Large intestine (tissue), 3 donors: Measurements from ENCODE around the gene MAP2K2. TPM values are rescaled to one million over a fixed set of nuclear protein-coding genes. Genes with fewer than 3 reads are reported as not detected.

ENCODE experiments used
- DNase-seq, 2 donors: peaks; one replicate each; pipeline versions ENCODE4 v3.0.0 to v3.0.0-alpha.2; 2013
- H3K27ac ChIP-seq: one replicate; pipeline ENCODE4 v1.5.1; 2013; ENCODE audit warnings: low read length
- H3K27me3 ChIP-seq: 2 replicates; pipeline ENCODE4 v1.6.1; 2013; ENCODE audit warnings: low read length; ENCODE audit not compliant: control insufficient read depth, insufficient read depth
- H3K36me3 ChIP-seq: 2 replicates; pipeline ENCODE4 v1.6.1; 2013; ENCODE audit warnings: low read length; ENCODE audit not compliant: control insufficient read depth, insufficient read depth
- H3K4me1 ChIP-seq: one replicate; pipeline ENCODE4 v1.6.1; 2013; ENCODE audit warnings: low read length; ENCODE audit not compliant: control insufficient read depth, insufficient read depth
- H3K4me3 ChIP-seq: one replicate; pipeline ENCODE4 v1.5.1; 2013; ENCODE audit warnings: low read length
- H3K9me3 ChIP-seq: one replicate; pipeline ENCODE4 v1.6.1; 2013; ENCODE audit warnings: mild to moderate bottlenecking, low read depth, low read length, moderate library complexity; ENCODE audit not compliant: control insufficient read depth
- WGBS: methylation state at CpG from one replicate; pipeline ENCODE4 v1.1.5; 2013; ENCODE audit warnings: low lambda C conversion rate; ENCODE audit not compliant: insufficient coverage; 5-methylcytosine and 5-hydroxymethylcytosine counted together
- polyA plus RNA-seq: library from polyadenylated mRNA; unstranded; fragments of 120-200 nt; gene quantifications from one replicate; pipeline ENCODE4 v1.2.1, GENCODE V29; 2013

Gene MAP2K2
- polyA plus RNA-seq, 1 donor = 188 TPM

DNA sequence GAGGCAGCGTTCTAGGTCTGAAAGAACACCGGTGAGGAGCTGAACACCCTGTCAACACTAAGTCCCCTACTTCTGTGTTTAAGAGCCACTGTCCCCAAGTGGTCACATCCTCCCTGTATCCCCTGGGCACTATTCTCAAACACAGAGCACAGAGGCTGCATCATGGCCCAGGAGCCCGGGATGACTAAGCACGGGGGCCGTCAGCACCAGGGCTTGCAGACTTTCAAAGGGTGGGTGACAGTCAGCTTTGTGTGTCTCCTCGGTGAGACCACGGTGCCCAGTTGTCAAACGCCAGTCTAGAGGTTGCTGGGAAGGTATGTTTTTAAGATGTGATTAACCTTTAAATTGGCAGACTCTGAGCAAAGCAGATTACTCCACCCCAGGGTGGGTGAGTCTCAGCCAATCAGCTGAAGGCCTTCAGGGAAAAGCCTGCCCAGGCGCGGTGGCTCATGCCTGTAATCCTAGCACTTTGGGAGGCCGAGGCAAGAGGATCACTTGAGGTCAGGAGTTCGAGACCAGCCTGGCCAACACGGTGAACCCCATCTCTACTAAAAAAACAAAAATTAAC lies 8.0 kb downstream of the MAP2K2 start:
- no peak for DNase-seq
- H3K27ac ChIP-seq = no peak overlapping the region
- no peaks in the 10 kb centered on the region for H3K4me1 ChIP-seq
- no peaks in the 10 kb centered on the region for H3K27me3 ChIP-seq
- H3K4me3 ChIP-seq = no peak overlapping the region
- no CpG with 5 or more reads among the region's 13 CpGs for WGBS
- peaks cover 75% of the 10 kb centered on the region for H3K36me3 ChIP-seq
- H3K9me3 ChIP-seq = no peaks in the 10 kb centered on the region

DNA sequence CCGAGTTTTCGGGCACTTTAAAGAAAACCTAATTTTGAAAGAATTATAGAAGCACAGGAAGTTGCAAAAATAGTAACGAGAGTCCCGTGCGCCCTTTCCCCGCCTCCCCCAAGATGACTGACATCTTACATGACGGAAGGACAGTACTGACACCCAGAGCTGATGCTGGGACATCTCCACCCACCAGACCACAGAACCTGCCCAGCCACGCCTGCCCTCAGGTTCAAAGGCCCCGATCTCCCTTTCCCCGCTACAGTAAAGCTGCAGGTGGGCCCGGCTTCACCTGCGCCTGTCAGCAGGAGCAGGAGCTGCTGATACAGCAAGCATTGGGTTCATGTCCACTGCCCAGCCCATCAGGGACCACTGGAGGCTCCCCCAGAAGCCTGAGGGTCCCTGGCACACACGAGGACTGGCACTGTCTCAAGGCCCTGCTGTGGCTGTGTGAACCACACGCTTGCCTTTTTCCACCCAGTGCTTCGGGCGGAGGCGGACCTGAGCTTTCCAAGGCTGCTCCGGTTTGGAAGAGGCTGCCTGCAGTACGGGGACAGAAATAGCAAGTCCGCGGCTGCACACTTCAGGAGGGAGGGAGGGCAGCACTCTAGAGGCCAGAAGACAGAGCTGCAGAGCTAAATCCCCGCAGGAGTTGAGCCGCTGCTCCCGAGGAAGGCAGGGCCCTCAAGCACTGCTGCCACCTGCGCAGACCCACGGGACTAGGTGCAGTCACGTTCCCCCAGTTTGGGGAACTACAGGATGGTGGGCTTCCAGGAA lies 8.7 kb downstream of the MAP2K2 start:
- Histone ChIP-seq H3K27me3 (no peaks in the 10 kb centered on the region), H3K4me3 (no peak overlapping the region), H3K36me3 (peaks cover 77% of the 10 kb centered on the region), H3K27ac (no peak overlapping the region), H3K9me3 (no peaks in the 10 kb centered on the region), H3K4me1 (no peaks in the 10 kb centered on the region)
- DNase-seq = no peak
- WGBS = no CpG with 5 or more reads among the region's 27 CpGs

- no peak overlapping the region for H3K27ac ChIP-seq
- no peak overlapping the region for H3K4me3 ChIP-seq
- H3K4me1 ChIP-seq = no peaks in the 10 kb centered on the region
- no peaks in the 10 kb centered on the region for H3K27me3 ChIP-seq
- H3K9me3 ChIP-seq = no peaks in the 10 kb centered on the region
- no CpG with 5 or more reads among the region's 19 CpGs for WGBS
- no peak for DNase-seq
- H3K36me3 ChIP-seq = peaks cover 81% of the 10 kb centered on the region
These were observed 9.7 kb downstream of the MAP2K2 start for GRCh38 chr19:4114181-4114580.

- H3K4me1 ChIP-seq = no peaks in the 10 kb centered on the region
- H3K36me3 ChIP-seq = peaks cover 85% of the 10 kb centered on the region
- no peak overlapping the region for H3K27ac ChIP-seq
- no peak for DNase-seq
- WGBS = no CpG with 5 or more reads among the region's 22 CpGs
- H3K27me3 ChIP-seq = no peaks in the 10 kb centered on the region
- no peaks in the 10 kb centered on the region for H3K9me3 ChIP-seq
- H3K4me3 ChIP-seq = no peak overlapping the region
These were observed 10.4 kb downstream of the MAP2K2 start for GRCh38 chr19:4113398-4114088.

DNA sequence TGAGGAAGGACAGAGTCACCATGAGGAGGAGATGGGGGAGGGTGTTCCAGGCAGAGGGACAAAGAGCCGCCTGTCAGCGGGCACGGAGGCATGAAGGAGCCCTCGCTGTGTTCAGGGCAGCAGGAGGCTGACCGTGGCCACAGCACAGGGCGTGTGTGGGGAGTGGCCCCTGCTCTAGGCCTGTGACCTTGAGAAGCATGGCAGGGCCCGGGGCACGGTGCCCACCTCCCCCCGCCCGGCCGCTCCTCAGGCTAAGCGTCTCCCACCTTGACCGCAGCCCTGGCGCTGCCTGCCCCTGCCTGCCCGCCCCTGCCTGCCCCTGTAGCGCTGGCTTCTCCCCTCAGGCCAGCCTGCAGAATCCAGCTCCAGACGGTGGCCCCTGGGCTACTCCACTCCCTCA lies 11.6 kb downstream of the MAP2K2 start:
- no peak for DNase-seq

GRCh38 chr19:4109626-4109945 lies 14.3 kb downstream of the MAP2K2 start:
- H3K9me3 ChIP-seq = no peaks in the 10 kb centered on the region
- no peak overlapping the region for H3K4me3 ChIP-seq
- H3K27ac ChIP-seq = no peak overlapping the region
- peaks cover 83% of the 10 kb centered on the region for H3K36me3 ChIP-seq
- H3K27me3 ChIP-seq = no peaks in the 10 kb centered on the region
- no peak for DNase-seq
- H3K4me1 ChIP-seq = no peaks in the 10 kb centered on the region
- WGBS = no CpG with 5 or more reads among the region's 6 CpGs

More for the DNA sequence above, 11.6 kb downstream of the MAP2K2 start:
- H3K9me3 ChIP-seq = no peaks in the 10 kb centered on the region
- H3K4me1 ChIP-seq = no peaks in the 10 kb centered on the region
- peaks cover 90% of the 10 kb centered on the region for H3K36me3 ChIP-seq
- H3K27ac ChIP-seq = no peak overlapping the region
- no peak overlapping the region for H3K4me3 ChIP-seq
- H3K27me3 ChIP-seq = no peaks in the 10 kb centered on the region
- WGBS = no CpG with 5 or more reads among the region's 17 CpGs

- no peaks in the 10 kb centered on the region for H3K27me3 ChIP-seq
- no peak for DNase-seq
- no peaks in the 10 kb centered on the region for H3K4me1 ChIP-seq
- no peaks in the 10 kb centered on the region for H3K9me3 ChIP-seq
- no CpG with 5 or more reads among the region's 35 CpGs for WGBS
- no peak overlapping the region for H3K27ac ChIP-seq
- peaks cover 79% of the 10 kb centered on the region for H3K36me3 ChIP-seq
- no peak overlapping the region for H3K4me3 ChIP-seq
These were observed 14.9 kb downstream of the MAP2K2 start for GRCh38 chr19:4108767-4109625.

- Histone ChIP-seq H3K27ac (no peak overlapping the region), H3K4me3 (no peak overlapping the region), H3K36me3 (peaks cover 79% of the 10 kb centered on the region), H3K4me1 (no peaks in the 10 kb centered on the region), H3K27me3 (no peaks in the 10 kb centered on the region), H3K9me3 (no peaks in the 10 kb centered on the region)
- DNase-seq = no peak
- no CpG with 5 or more reads among the region's 9 CpGs for WGBS
These were observed 20.9 kb downstream of the MAP2K2 start for GRCh38 chr19:4103080-4103433.

GRCh38 chr19:4102339-4103079 lies 21.4 kb downstream of the MAP2K2 start:
- Histone ChIP-seq H3K27ac (no peak overlapping the region), H3K36me3 (peaks cover 79% of the 10 kb centered on the region), H3K27me3 (no peaks in the 10 kb centered on the region), H3K9me3 (no peaks in the 10 kb centered on the region), H3K4me1 (no peaks in the 10 kb centered on the region), H3K4me3 (no peak overlapping the region)
- no peak for DNase-seq
- WGBS = no CpG with 5 or more reads among the region's 53 CpGs

GRCh38 chr19:4101496-4101770 lies 22.5 kb downstream of the MAP2K2 start:
- WGBS = no CpG with 5 or more reads among the region's 10 CpGs
- Histone ChIP-seq H3K9me3 (no peaks in the 10 kb centered on the region), H3K4me3 (no peak overlapping the region), H3K4me1 (no peaks in the 10 kb centered on the region), H3K27me3 (no peaks in the 10 kb centered on the region), H3K27ac (no peak overlapping the region), H3K36me3 (peaks cover 81% of the 10 kb centered on the region)
- DNase-seq = no peak
